GM12865 (cell line): ENCODE data around the gene GFAP.

Experiments
- DNase-seq: peaks from one replicate; pipeline ENCODE4 v3.0.0; 2010; ENCODE audit warnings: low read depth
- H3K4me3 ChIP-seq: 2 replicates; pipeline ENCODE4 v1.5.1; 2011; ENCODE audit warnings: mild to moderate bottlenecking, low read depth, low read length, control low read depth
- TF ChIP-seq, protein P1 (sequence below): IDR thresholded peaks from 2 replicates; pipeline ENCODE4 v1.5.1; 2011; ENCODE audit warnings: low read length, control low read depth, low read depth, inconsistent platforms; ENCODE audit not compliant: insufficient read depth; ENCODE audit errors: missing control alignments

The GFAP gene

DNA sequence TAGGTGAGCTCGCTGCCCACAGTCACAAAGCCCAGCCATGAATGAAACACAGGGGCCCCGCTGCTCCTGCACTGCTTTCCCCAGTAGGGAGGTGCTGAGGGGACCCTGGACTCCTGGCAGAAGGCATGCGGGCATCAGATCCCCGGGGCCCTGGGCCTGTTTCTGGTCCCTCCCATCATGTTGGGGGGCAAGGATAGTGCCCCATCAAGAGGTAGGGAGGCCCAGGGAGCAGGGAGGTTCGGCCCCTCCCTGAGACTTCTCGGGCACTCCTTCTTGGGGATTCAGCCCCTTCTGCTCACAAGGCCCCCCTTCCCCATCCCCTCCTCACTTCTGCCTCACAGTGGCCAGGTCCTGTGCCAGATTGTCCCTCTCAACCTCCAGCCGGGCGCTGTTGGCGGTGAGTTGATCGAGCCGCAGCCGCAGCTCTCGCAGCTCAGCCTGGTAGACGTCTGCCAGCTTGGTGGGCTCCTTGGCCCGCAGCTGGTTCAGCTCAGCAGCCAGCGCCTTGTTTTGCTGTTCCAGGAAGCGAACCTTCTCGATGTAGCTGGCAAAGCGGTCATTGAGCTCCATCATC is 515 bp downstream of the GFAP start:
- H3K4me3 ChIP-seq = no peak overlapping the region
- DNase-seq = no peak
- TF ChIP-seq, protein P1, sequence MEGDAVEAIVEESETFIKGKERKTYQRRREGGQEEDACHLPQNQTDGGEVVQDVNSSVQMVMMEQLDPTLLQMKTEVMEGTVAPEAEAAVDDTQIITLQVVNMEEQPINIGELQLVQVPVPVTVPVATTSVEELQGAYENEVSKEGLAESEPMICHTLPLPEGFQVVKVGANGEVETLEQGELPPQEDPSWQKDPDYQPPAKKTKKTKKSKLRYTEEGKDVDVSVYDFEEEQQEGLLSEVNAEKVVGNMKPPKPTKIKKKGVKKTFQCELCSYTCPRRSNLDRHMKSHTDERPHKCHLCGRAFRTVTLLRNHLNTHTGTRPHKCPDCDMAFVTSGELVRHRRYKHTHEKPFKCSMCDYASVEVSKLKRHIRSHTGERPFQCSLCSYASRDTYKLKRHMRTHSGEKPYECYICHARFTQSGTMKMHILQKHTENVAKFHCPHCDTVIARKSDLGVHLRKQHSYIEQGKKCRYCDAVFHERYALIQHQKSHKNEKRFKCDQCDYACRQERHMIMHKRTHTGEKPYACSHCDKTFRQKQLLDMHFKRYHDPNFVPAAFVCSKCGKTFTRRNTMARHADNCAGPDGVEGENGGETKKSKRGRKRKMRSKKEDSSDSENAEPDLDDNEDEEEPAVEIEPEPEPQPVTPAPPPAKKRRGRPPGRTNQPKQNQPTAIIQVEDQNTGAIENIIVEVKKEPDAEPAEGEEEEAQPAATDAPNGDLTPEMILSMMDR = no peak

DNA sequence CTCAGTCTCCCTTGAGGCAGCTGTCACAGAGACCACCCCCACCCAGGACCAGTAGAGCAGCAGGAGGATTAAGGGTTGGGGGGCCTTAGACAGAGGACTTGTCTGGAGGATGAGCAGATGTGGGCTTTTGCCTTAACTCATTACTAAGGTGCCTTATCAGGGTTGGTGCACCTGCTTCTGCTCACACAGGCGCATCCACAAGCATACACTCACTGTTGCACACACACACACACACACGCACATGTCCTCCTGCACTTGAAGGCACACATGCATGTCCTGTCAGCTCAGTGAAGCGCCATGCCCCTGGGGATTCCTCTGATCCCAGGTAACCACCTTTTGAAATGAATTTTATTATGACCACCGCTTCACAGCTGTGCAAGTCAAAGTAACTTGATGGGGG is 1.2 kb downstream of the GFAP start:
- TF ChIP-seq, protein P1 = no peak
- peak; percentile 51 for DNase-seq
- H3K4me3 ChIP-seq = no peak overlapping the region

DNA sequence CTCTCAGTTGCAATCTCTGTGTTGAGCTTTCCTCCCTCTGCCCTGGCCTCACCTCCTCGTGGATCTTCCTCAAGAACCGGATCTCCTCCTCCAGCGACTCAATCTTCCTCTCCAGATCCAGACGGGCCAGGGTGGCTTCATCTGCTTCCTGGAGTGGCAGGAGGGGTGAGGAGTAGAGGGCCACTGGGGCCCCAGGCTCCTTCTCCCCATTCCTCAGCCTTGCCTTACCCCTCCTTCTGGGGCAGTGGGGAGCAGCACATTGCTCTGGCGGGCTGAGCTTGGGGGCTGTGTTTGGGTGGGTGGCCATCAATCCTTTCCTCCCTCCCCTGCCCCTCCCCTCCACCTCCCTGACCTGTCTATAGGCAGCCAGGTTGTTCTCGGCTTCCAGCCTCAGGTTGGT is 1.6 kb downstream of the GFAP start:
- TF ChIP-seq, protein P1 = no peak
- no peak for DNase-seq
- H3K4me3 ChIP-seq = no peak overlapping the region

DNA sequence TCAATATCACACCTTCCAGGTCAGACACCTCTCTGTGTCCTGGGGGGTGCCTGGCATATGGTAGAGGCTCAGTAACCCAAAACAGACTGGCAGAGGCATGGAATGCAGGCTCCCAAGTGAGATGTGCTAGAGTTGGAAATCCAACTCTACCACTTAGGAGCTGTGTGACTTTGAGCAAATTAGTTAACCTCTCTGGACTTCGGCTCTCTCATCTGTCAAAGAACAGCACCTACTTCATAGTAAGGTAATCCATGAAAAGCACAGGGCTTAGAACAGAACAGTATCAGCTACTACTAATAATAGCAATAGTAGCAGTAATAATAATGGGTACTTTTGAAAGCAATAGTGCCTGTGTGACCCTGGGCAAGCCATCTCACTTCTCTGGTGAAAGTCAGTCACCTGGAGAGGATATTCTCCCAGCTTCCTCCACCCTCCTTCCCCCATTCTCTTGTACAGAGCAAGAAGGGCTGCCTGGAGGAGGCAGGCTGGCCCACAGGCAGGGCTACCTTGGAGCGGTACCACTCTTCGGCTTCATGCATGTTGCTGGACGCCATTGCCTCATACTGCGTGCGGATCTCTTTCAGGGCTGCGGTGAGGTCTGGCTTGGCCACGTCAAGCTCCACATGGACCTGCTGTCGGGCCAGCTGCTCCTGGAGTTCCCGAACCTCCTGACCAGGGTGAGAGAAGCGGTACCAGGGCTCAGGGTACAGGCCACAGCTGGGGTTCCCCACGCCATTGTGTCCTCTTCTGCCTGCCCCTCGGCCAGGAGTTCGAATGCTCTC is 2.3 kb downstream of the GFAP start:
- TF ChIP-seq, protein P1 = no peak
- DNase-seq = no peak
- no peak overlapping the region for H3K4me3 ChIP-seq

DNA sequence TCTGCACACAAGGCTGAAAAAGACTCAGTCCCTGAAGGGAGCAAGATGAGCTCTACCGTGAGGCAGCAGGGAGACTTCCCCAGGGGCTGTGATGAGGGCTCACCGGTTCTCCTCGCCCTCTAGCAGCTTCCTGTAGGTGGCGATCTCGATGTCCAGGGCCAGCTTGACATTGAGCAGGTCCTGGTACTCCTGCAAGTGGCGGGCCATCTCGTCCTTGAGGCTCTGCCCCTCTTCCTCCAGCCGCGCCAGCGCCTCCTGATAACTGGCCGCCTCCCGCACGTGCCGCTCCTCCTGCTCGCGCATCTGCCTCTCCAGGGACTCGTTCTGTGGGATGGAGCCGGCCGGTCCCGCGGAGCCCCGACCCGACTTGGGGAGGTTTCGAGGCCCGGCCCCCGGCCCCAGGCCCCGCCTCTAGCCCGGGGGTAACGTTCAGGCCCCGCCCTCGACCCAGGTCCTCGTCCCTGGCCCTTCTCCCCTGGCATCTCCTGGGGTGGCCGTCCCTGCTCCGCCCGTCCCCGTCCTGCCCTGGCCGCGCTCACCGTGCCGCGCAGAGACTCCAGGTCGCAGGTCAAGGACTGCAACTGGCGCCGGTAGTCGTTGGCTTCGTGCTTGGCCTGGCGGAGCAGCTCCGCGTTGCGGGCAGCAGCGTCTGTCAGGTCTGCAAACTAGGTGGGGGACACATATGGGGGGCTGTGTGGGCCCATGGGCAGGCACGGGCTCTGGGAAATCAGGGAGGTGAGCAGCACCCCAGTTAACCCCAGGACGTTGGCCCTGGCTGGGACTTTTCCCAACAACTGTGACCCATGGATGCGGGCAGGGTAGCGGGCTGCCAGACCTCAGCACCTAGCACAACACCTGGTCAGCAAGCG is 3.9 kb downstream of the GFAP start:
- DNase-seq = peak; percentile 57

More for the DNA sequence above, 3.9 kb downstream of the GFAP start:
- no peak overlapping the region for H3K4me3 ChIP-seq
- TF ChIP-seq, protein P1 = peak; percentile 53
